ENCODE data around the gene HPSE2.

- TF ChIP-seq CTCF (conservative IDR thresholded peaks at IDR 0.05) (no peak), EZH2 (IDR thresholded peaks at IDR 0.05; ENCODE audit: low read depth) (no peak)
These were observed 789.4 kb downstream of the HPSE2 start for GRCh38 chr10:98446151-98446660.

Data from PC-9 (cell line).